HG02610 (cell line): Measurements from ENCODE around the gene NGEF.

Experiments used
- ATAC-seq: cut with Tn5 transposase; IDR thresholded peaks from one replicate; pipeline ENCODE4 v1.9.1; 2021; ENCODE audit warnings: mild to moderate bottlenecking, moderate library complexity; ENCODE audit not compliant: unreplicated experiment

Gene NGEF

DNA sequence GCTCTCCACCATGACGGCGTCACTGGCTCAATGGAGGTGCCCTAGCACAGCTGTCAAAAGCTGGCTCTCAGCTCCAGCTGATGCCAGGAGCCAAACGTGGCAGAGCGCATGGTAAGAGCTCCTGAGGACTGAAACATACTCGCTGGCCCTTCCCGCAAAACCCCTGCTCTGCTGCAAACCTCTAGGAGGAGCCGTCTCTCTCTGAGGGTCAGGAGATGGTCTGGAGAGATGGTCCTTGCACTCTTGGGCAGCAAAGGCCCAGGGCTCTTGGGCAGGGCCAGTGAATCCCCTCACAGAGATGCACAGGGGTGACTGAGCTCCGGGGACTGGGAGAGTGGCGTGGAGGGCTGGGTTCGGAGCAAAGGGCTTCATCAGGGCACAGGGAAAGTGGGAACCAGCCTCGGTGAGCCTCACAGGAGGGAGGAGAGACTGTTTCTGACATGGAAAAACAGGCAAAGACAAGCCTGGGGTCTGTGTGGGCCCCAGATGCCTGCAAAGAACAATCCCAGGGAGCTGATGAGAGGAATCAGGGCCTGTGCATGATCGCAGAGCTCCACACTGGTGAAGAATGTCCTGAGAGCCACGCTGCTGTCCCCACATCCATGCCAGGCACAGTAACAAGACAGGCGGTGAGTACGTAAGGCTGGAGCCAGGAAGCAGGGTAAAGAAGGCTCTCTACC, 125.7 kb downstream of the NGEF start:
- ATAC-seq: no peak

DNA sequence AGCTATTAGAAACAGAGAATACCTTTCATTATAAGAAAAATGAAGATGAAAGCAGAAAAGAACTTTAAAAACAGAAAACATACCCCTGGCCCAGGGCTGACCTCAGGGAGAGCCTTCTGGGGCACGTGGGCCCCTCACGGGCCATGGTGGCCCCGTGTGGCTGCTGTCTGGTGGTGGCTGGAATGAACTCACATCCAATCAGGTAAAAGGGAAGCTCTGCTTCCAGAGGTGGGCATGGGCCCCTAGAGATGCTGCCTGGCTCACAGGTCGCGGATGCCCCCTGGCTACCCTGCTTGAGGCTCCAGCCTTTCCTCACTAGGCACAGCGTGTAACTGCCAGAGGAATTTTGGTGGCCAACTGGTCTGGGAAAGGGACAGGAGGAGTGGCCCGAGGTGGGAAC, 126.4 kb downstream of the NGEF start:
- no peak for ATAC-seq

GRCh38 chr2:232886176-232886575, 126.9 kb downstream of the NGEF start:
- ATAC-seq: no peak

DNA sequence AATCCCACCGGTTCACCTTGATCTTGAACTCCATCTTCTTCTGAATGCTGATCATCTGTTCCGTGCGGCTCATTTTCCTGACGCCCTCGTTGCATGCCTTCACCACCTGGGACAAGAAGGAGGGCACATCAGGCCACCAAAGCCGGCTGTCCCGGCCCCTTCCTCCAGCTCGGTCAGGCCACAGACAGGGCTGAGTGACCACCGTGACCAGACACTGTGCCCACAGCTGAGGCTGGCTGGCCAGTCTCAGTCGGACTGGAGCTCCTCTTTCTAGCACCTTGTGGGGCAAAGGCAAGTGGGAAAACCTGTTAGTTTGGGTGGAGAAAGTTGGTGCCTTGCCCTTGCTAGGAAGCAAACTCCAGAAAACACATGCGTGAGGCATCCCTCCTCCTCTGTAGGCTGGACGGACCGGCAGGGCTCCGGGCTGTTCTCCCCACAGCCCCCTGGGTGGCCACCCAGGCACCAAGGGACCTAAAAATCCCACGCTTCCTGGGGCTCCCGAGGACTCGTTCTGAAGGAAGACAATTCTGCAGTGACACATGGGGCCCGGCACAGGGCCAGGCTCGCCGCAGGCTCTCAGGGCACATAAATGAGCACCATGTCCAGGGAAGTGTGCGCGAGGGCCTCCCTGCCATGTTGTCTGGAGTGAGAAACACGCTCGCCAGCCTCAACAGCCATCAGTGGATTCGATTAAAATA, 127.6 kb downstream of the NGEF start:
- ATAC-seq: no peak

GRCh38 chr2:232884549-232885263, 128.3 kb downstream of the NGEF start:
- ATAC-seq: no peak

- ATAC-seq: no peak
Measured at GRCh38 chr2:232884001-232884421, 129.0 kb downstream of the NGEF start.

DNA sequence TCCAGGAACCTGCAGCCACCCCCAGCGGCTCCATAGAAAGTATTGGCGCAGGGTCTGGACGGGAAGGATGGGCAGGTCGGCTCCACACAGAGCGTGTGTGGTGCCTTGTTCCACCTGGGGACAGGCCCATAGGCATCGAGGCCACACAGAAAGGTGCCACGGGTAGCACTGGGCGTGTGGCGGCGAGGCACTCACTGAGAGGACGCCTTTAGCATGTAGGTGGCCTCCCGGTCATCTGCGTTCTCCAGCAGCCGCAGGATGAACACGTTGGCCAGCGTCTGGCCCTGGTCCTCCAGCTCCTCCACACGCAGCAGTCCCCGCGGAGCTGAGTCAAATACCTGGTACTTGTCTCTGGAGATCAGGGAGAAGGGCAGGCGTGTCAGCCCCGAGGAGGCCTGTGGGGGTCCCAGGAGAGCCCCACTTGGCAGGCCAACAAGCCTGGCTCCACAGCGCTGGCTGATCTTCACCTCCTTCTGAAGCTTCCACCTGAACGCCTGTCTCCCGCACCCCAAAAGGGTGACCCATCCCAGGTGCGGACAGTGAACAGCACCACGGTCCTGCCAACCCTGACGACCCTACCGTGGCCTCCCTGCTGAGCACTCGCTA, 129.8 kb downstream of the NGEF start:
- no peak for ATAC-seq

- ATAC-seq: no peak
Measured at GRCh38 chr2:232882505-232883115, 130.4 kb downstream of the NGEF start.

DNA sequence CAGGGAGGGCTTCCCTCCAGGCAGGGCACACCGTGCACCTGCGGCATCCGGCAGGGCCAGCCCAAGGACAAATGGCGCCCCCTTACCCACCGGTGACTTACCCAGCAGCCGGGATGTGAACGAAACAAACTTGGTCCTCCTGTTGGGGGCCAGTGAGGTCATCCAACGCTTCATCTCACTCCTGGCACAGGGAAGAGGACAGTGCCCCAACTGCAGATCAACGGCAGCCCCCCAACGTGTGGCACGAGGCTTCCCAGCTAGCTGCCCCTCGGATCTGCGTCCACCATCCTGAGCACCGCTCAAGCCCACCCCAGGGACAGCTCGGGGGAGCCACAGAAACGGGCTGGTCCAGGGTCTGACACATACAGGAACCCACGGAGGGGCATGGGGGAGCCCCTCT, 131.0 kb downstream of the NGEF start:
- no peak for ATAC-seq

- no peak for ATAC-seq
Measured at GRCh38 chr2:232880764-232881351, 132.2 kb downstream of the NGEF start.

DNA sequence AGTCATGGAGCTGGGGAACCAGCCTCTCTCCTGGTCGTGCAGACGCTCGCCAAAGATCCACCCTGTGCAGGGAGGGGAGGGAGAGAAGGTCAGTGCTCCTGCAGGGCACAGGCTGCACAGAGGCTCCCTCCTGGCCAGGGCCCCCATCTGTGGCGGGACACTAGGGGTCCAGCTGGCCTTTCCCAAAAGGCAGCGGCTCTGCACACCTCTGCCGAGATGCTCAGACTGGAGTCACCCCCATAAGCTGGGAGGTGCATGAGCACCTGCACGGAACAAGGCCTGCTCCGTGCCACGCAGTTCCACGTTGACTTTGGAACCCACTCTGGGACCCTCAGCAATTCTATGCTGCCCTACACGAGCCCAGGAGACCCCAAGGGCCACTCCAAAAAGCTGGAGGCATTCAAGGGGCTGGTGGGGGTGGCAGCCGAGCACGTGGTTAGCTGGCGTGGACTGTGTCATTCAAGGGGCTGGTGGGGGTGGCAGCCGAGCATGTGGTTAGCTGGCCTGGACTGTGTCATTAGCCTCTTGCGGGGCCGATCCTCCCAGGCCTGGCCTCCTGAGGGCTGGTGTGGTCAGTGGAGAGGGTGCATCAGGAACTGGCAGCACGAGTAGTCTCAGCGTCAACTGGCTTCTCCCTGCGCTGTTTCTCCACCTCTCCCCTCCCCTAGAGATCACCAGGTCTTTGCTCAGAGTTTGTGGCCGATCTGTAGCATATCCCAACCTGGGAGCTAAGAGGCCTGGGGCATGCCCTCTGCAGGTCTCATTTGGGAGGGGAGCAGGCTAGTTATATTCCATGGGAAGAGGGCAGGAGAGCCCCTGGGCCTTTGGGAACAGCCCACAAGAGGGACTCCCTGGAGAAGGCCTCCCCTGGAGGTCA, 133.2 kb downstream of the NGEF start:
- ATAC-seq: no peak

DNA sequence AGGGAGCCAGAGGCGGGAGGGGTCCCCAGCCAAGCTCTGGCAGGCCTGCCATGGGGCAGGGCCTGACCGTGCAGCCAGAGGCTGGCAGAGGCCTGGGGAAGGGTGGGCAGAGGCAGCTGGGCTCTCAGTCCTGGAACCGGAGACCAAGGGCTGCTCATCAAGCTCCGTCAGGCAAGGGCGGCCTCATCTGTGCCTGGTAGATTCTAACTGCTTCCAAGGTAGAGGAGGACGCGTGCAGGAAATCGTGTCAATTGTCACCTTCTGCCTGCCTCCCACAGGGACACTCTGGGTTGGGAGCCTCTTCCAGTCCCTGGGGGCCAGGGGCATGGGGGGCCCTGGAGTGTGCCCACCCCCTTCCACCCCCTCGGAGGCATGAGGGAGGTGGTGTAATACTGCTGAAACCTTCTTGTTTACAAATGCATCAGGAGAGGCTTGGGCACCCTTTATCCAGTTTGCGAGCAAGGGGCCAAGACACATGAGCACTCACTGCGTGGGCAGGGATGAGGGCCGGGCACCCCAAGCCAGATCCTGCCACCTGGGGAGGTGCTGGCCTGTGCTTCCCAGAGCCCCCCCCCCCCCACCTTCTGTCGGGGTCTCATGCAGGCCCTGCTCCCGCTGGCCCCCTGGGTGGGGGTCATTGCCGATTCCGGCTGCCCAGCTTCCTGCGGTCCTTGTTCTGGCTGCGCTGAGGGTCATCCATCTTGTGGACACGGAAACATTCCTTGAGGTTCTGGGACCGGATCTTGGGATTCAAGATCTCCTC, 134.0 kb downstream of the NGEF start:
- no peak for ATAC-seq

DNA sequence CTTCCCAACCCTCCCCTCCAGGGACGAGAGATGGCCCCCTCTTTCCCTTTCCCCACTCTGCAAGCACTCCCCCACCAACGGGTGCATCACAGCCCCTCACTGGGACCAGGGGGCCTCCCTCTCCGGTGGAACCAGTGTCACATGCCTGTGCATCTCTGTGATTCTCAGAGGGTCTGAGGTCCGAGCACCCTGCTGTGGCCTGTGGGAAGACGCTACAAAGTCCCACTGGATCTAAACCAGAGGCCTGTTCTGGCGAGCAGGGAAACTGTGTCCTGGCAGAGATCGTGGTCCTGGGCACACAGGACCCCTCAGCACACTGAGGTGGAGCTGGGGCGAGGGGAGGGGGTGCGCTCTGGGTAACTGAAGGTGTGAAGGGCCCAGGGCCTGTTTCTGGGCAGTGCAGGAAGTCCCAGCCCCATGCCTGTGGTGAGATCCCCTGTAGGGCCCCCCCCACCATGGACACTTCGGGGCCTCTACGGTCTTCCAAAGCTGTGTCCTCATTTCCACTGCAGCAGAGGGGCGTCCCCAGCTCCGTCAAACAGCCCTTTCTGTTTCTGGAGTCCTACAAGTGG, 135.0 kb downstream of the NGEF start:
- ATAC-seq: no peak

GRCh38 chr2:232876978-232877441, 136.0 kb downstream of the NGEF start:
- no peak for ATAC-seq

- no peak for ATAC-seq
Measured at GRCh38 chr2:232876161-232876977, 136.7 kb downstream of the NGEF start.

GRCh38 chr2:232875256-232876121, 137.6 kb downstream of the NGEF start:
- no peak for ATAC-seq

DNA sequence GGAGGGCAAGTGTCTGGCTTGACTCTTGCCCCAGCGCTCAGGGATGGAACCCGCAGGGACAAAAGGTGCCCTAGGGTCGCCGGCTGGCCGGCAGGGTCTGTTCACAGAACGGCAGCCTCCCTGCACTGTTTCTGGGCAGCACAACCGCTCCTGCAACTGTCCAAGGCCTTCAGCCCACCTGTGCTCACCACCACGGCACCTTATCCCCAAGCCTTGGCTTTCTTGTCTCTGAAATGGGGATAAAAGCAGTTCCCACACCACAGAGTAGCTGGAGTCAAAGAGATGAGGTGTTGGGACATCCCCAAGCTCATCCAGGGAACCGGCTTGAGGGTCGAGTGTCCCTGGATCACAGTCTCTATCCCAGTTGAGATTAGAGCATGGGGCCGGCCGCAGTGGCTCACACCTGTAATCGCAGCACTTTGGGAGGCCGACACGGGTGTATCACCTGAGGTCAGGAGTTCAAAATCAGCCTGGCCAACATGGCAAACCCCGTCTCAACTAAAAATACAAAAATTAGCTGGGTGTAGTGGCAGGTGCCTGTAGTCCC, 138.3 kb downstream of the NGEF start:
- no peak for ATAC-seq
